ENCODE measurements around the gene SGSH.

Gene SGSH

GRCh38 chr17:80248894-80249710, 29.0 kb upstream of the SGSH start:
- TF ChIP-seq ISL1 (CRISPR knock-in tag; IDR thresholded peaks at IDR 0.05): no peak
- no peak for TF ChIP-seq ZC3H10 (CRISPR knock-in tag; IDR thresholded peaks at IDR 0.05)
- TF ChIP-seq CSRNP3 (CRISPR knock-in tag; IDR thresholded peaks at IDR 0.05): no peak
- TF ChIP-seq TCF4 (CRISPR knock-in tag; IDR thresholded peaks at IDR 0.05; ENCODE audit: borderline replicate concordance): no peak
- no peak for TF ChIP-seq GLIS3 (CRISPR knock-in tag; IDR thresholded peaks at IDR 0.05)
- no peak for TF ChIP-seq ARNTL (CRISPR knock-in tag; IDR thresholded peaks at IDR 0.05; ENCODE audit: borderline replicate concordance, low read depth)
- ATAC-seq: no peak

GRCh38 chr17:80248001-80248893, 28.1 kb upstream of the SGSH start:
- no peak for ATAC-seq
- TF ChIP-seq SNAI2 (CRISPR knock-in tag; IDR thresholded peaks at IDR 0.05): no peak
- TF ChIP-seq TOX (CRISPR knock-in tag; IDR thresholded peaks at IDR 0.05; ENCODE audit: borderline replicate concordance): no peak
- no peak for TF ChIP-seq ZFP3 (CRISPR knock-in tag; IDR thresholded peaks at IDR 0.05)
- TF ChIP-seq CREB5 (CRISPR knock-in tag; IDR thresholded peaks at IDR 0.05; ENCODE audit: low read depth): no peak

GRCh38 chr17:80247561-80247960, 27.4 kb upstream of the SGSH start:
- TF ChIP-seq POU6F1 (CRISPR knock-in tag; IDR thresholded peaks at IDR 0.05; ENCODE audit: borderline replicate concordance, low read depth) (no peak), ZFP3 (CRISPR knock-in tag; IDR thresholded peaks at IDR 0.05) (no peak)
- no peak for ATAC-seq

GRCh38 chr17:80246726-80247125, 26.6 kb upstream of the SGSH start:
- no peak for TF ChIP-seq ISL1 (CRISPR knock-in tag; IDR thresholded peaks at IDR 0.05)
- no peak for TF ChIP-seq POU6F1 (CRISPR knock-in tag; IDR thresholded peaks at IDR 0.05; ENCODE audit: borderline replicate concordance, low read depth)
- no peak for TF ChIP-seq ESRRG (CRISPR knock-in tag; IDR thresholded peaks at IDR 0.05)
- TF ChIP-seq ARNTL (CRISPR knock-in tag; IDR thresholded peaks at IDR 0.05; ENCODE audit: borderline replicate concordance, low read depth): no peak
- no peak for TF ChIP-seq CSRNP3 (CRISPR knock-in tag; IDR thresholded peaks at IDR 0.05)
- TF ChIP-seq ZNF70 (CRISPR knock-in tag; IDR thresholded peaks at IDR 0.05): no peak
- no peak for TF ChIP-seq ZFP30 (CRISPR knock-in tag; IDR thresholded peaks at IDR 0.05)
- no peak for TF ChIP-seq TOX (CRISPR knock-in tag; IDR thresholded peaks at IDR 0.05; ENCODE audit: borderline replicate concordance)
- no peak for TF ChIP-seq CREB5 (CRISPR knock-in tag; IDR thresholded peaks at IDR 0.05; ENCODE audit: low read depth)
- no peak for TF ChIP-seq BACH2 (CRISPR knock-in tag; IDR thresholded peaks at IDR 0.05; ENCODE audit: borderline replicate concordance)
- no peak for TF ChIP-seq CSDC2 (CRISPR knock-in tag; IDR thresholded peaks at IDR 0.05)
- TF ChIP-seq SNAI2 (CRISPR knock-in tag; IDR thresholded peaks at IDR 0.05): no peak
- no peak for TF ChIP-seq ZNF8 (CRISPR knock-in tag; IDR thresholded peaks at IDR 0.05)
- ATAC-seq: no peak

All from SK-N-SH treated with all-trans-retinoic acid at 6 μM for 48 hours (cell line).